ENCODE data around the gene SAFB. TPM values are rescaled to one million over a fixed set of nuclear protein-coding genes. Genes with fewer than 3 reads are reported as not detected.

The SAFB gene
- polyA plus RNA-seq, 3 donors = 34.3 to 49.7 (median 46.9) TPM

DNA sequence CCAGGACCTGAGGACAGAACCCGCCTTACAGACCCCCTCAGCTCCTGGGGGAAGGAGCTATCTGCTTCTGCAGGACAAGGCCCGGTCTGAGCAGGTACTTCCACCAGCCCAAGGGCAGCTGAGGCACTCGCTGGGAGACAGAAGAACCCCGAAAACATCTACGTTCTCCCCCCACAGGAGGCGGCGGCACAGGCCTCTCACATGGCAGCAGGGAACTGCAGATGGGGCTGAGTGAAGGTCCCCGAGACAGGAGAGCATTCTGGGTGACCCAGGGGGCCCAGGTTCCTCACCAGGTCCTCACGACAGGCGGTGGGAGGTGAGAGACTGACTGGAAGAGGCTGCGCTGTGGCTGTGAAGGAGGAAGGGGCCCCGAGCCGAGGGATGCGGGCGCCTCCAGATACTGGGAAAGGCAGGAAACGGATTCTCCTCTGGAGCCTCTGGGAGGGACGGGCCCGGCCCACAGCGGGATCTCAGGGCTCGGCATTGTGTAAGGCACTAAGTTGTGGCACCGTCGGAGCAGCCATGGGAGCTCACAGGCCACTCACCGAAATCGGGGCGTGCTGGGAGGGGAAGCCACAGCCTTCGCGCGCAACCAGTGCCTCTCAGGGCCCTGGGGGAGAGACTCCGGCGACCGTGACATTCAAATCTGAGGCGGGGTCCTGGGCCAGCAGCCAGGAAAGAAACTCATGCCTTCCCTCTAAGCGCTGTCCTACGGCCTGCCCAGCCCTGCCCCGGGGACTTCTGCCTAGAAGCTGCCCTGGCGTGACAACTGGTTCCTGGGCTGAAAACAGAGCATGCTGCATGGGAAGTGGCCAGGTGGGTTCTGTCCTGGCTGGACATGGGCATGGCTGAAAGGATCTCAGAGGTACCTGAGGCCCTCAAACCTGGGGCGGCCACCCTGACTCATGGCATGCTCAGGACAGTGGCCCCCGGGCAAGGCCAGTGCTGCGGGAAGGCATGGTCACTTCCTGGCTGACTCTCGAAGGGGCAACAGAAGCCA lies 81.2 kb downstream of the SAFB start:
- WGBS, 3 donors = 94 to 96% (median 95%) methylated on average over 38 to 40 of the region's 40 CpGs
- no peak overlapping the region for H3K27ac ChIP-seq (ENCODE audit: low read depth, low read length)

GRCh38 chr19:5705552-5705951 lies 82.7 kb downstream of the SAFB start:
- H3K27ac ChIP-seq (ENCODE audit: low read depth, low read length) = no peak overlapping the region
- 84 to 89% (median 88%) methylated on average over 16 of the region's 16 CpGs for WGBS, 3 donors

- no peak overlapping the region for H3K27ac ChIP-seq (ENCODE audit: low read depth, low read length)
- WGBS, 3 donors = 94 to 96% (median 95%) methylated on average over 35 of the region's 35 CpGs
These were observed 84.1 kb downstream of the SAFB start for GRCh38 chr19:5706876-5707573.

DNA sequence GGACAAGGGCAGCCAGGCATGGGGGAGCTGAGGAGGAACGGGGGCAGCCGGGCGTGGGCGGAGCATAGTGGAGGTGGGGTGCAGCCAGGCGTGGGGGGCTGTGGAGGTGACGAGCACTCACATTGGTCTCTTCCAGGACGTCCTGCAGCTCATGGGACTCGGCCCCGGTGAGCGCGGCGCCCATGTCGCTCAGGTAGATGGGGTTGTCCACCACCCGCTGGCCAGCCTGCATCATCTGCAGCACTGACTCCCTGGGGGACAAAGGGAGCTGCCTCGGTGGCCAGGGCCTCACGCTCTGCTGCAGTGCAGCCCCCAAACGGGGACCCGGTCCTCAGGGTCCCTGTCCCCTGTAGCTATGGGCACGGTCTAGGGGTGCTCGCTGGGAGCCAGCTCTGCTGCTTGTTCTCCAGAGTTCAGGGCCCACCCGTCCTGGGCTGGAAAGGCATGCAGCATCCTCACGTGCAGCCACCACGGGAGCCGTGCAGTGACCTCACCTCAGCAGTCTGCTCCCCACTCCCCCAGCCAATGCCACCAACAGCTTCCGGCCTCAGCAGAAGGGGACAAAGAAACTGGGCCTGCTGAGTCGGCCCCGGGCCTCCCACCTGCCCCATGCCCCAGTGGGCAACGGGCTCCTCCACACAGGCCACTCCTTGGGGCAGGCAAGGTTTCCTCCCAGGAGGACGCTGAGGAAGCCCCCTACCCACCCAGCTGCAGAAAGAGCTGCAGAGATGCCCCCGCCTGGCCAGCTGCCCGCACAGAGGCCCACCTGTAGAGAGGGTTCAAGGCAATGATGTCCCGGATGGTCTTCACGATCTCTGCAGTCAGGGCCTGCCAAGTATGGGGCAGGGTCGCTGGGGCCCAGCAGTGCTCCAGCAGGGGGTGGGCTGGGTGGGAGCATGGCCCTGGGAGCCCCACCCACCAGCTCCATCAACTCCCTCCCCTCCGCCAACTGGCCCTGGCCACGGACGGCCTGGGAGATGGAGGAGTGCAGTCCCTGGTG lies 85.0 kb downstream of the SAFB start:
- WGBS, 3 donors = 90 to 94% (median 91%) methylated on average over 34 to 37 of the region's 37 CpGs
- no peak overlapping the region for H3K27ac ChIP-seq (ENCODE audit: low read depth, low read length)

GRCh38 chr19:5711025-5711424 lies 88.1 kb downstream of the SAFB start:
- H3K27ac ChIP-seq (ENCODE audit: low read depth, low read length) = no peak overlapping the region
- 94 to 97% (median 96%) methylated on average over 8 of the region's 8 CpGs for WGBS, 3 donors

- 83 to 93% (median 89%) methylated on average over 24 to 25 of the region's 25 CpGs for WGBS, 3 donors
- H3K27ac ChIP-seq (ENCODE audit: low read depth, low read length) = no peak overlapping the region
These were observed 88.9 kb downstream of the SAFB start for GRCh38 chr19:5711713-5712161.

- no peak overlapping the region for H3K27ac ChIP-seq (ENCODE audit: low read depth, low read length)
- 90 to 96% (median 94%) methylated on average over 9 of the region's 9 CpGs for WGBS, 3 donors
These were observed 90.3 kb downstream of the SAFB start for GRCh38 chr19:5713228-5713627.

DNA sequence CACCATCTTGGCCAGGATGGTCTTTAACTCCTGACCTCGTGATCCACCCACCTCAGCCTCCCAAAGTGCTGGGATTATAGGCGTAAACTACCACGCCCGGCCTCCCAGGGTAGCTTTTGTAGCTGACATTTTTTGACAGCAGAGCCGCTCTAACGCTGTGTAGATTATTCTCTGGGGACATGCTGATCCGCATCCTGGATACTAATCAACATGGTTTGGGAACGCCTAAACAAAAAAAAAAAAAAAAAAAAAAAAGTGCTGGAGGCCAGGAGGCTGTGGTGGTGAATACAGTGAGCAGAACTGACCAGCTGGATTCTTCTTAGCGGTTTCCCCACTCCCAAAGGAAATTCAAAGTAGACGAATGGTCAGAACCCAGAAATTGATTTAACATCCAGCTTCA lies 91.9 kb downstream of the SAFB start:
- 63 to 91% (median 74%) methylated on average over 10 of the region's 10 CpGs for WGBS, 3 donors
- no peak overlapping the region for H3K27ac ChIP-seq (ENCODE audit: low read depth, low read length)

- H3K27ac ChIP-seq (ENCODE audit: low read depth, low read length) = no peak overlapping the region
- WGBS, 3 donors = 78 to 88% (median 83%) methylated on average over 8 of the region's 8 CpGs
These were observed 94.5 kb downstream of the SAFB start for GRCh38 chr19:5717215-5717935.

Other genes starting within 250 kb of the SAFB start
- not detected for gene ZNRF4, start 167.7 kb upstream of the SAFB start, polyA plus RNA-seq
- gene TINCR, start 55.1 kb upstream of the SAFB start, polyA plus RNA-seq = 1 to 10 TPM in 1 of 3 donors, under 1 TPM in 2; 0.23 to 2.6 (median 0.36) TPM
- 10 to 100 TPM; 35.0 to 48.0 (median 35.4) TPM for gene SAFB2, start 307 bp upstream of the SAFB start, polyA plus RNA-seq
- gene MICOS13, start 57.4 kb downstream of the SAFB start, polyA plus RNA-seq = 100 to 1,000 TPM in 1 of 3 donors, 10 to 100 TPM in 2; 53.6 to 120 (median 96.2) TPM
- 1 to 10 TPM; 5.4 to 7.5 (median 6.5) TPM for gene HSD11B1L, start 57.9 kb downstream of the SAFB start, polyA plus RNA-seq
- 1,000 to 10,000 TPM; 1,118 to 1,631 (median 1,215) TPM for gene RPL36, start 67.2 kb downstream of the SAFB start, polyA plus RNA-seq
- gene LONP1, start 97.1 kb downstream of the SAFB start, polyA plus RNA-seq = 10 to 100 TPM; 40.7 to 67.1 (median 45.2) TPM
- gene CATSPERD, start 97.6 kb downstream of the SAFB start, polyA plus RNA-seq = not detected
- gene PRR22, start 161.7 kb downstream of the SAFB start, polyA plus RNA-seq = 1 to 10 TPM in 2 of 3 donors, under 1 TPM in 1; 0.79 to 2.7 (median 2.1) TPM
- gene DUS3L, start 168.1 kb downstream of the SAFB start, polyA plus RNA-seq = 10 to 100 TPM; 16.0 to 44.0 (median 29.3) TPM
- gene NRTN, start 182.0 kb downstream of the SAFB start, polyA plus RNA-seq = 10 to 100 TPM in 1 of 3 donors, under 1 TPM in 2; 0.22 to 10.4 (median 0.67) TPM
- 1 to 10 TPM in 1 of 3 donors, under 1 TPM in 1, not detected in 1; 0.10 to 2.5 TPM for gene FUT6, start 216.6 kb downstream of the SAFB start, polyA plus RNA-seq
- gene FUT3, start 228.4 kb downstream of the SAFB start, polyA plus RNA-seq = 1 to 10 TPM in 1 of 3 donors, under 1 TPM in 2; 0.11 to 2.6 (median 0.83) TPM
- not detected for gene FUT5, start 247.5 kb downstream of the SAFB start, polyA plus RNA-seq